BLaER1 treated with 17β-estradiol and CSF1 and Interleukin-3, amounts not matched to agents 10 nM and 100 nM (cell line): ENCODE measurements around the gene CSNK1G2.

Experiments
- H3K27ac ChIP-seq, 11 experiments: shearing (Covaris generic); formaldehyde crosslinking; 2 replicates each; pipeline ENCODE4 v1.8.1; 2022
- H3K27me3 ChIP-seq, 11 experiments: shearing (Covaris generic); formaldehyde crosslinking; 2 replicates each; pipeline ENCODE4 v1.8.1; 2022
- H3K36me3 ChIP-seq, 11 experiments: shearing (Covaris generic); formaldehyde crosslinking; 2 replicates each; pipeline ENCODE4 v1.8.1; 2022
- H3K4me1 ChIP-seq, 10 experiments: shearing (Covaris generic); formaldehyde crosslinking; 2 replicates each; pipeline ENCODE4 v1.8.1; 2022
- H3K4me2 ChIP-seq, 11 experiments: shearing (Covaris generic); formaldehyde crosslinking; 2 replicates each; pipeline ENCODE4 v1.8.1; 2022
- H3K4me3 ChIP-seq, 10 experiments: shearing (Covaris generic); formaldehyde crosslinking; 2 replicates each; pipeline ENCODE4 v1.8.1; 2022
- H3K9ac ChIP-seq, 11 experiments: shearing (Covaris generic); formaldehyde crosslinking; 2 replicates each; pipeline ENCODE4 v1.8.1; 2022
- H3K9me3 ChIP-seq, 11 experiments: shearing (Covaris generic); formaldehyde crosslinking; replicated peaks in 1 of 11; 2 replicates each; pipeline ENCODE4 v1.8.1; 2022
- H4K20me1 ChIP-seq, 11 experiments: shearing (Covaris generic); formaldehyde crosslinking; 2 replicates each; pipeline ENCODE4 v1.8.1; 2022
- Cebpa-rat ChIP-seq, 11 experiments: shearing (Covaris generic); IDR thresholded peaks; 2 replicates each; pipeline ENCODE4 v1.8.1; 2022

CSNK1G2 gene

DNA sequence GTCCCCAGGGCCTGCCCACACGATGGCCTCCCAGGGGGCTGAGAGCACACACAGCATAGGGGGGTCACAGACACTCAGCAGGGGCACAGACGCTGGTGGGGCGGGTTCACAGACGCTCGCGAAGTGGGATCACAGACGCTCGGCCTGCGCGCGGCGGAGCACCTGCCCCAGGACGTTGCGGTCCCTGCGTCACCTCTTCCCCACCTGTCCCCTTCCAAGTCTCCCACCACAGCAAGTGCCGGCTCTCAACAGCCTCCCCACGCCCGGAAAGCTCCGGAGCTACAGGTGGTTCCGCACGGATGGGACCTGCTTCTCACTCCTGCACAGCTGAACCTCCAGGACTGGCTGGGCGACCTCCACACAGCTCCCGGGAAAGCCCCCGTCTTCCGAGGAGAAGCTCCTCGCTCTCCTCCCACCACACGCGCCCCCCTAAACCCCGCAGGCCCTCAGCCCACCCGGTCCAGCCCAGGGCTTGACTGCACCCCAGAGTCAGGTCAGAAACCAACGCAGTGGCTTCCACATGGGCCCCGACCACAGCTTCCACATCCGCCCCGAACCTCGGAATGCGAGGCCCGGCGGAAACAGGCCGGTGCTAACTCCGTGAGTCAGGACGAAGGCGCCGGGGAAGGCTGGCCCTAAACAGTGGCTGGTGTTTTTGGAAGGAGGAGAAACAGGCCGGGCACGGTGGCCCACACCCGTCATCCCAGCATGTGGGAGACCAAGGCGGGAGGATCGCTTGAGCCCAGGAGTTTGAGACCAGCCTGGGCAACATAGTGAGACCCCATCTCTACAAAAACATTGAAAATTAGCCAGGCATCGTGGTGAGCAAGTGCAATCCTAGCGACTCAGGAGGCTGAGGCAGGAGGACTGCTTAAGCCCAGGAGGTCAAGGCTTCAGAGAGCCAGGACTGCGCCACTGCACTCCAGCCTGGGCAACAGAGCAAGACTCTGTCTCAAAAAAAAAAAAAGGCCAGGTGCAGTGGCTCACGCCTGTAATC is 58.0 kb downstream of the CSNK1G2 start:
- peaks cover 0 to 20% (median 16%) of the 10 kb centered on the region in 11 experiments; a peak in 14 of 22 replicates for H3K9me3 ChIP-seq
- H3K27ac ChIP-seq: no peak overlapping the region

DNA sequence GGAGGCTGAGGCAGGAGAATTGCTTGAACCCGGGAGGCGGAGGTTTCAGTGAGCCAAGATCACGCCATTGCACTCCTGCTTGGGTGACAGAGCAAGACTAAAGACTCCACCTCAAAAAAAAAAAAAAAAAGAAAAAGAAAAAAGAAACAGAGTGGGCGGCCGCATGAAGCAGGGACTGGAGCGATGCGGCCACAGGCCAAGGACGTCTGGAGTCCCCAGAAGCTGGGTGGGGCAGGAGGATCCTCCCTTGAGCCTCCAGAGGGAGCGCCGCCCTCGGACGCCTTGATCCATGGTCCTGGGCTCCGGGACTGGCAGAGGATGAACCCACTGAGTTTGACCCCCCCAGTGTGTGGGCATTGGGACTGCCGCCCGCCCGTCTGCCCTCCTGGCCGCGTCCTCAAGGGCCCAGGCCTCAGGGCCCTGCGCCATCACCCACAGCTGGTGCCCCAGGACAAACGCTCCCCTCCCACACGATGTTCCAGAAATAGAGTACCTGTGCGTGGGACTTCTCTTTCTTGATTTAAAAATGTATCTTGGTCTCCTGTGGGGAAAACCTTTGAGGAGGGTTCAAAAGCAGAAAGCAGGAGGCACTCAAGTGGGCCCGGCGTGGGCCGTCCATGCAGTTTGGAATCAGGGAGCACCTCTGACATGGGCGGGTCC is 59.0 kb downstream of the CSNK1G2 start:
- Histone ChIP-seq H3K4me1 (no peaks in the 10 kb centered on the region), H3K4me2 (no peak overlapping the region), H3K27me3 (no peaks in the 10 kb centered on the region), H3K4me3 (no peak overlapping the region), H3K27ac (no peak overlapping the region), H4K20me1 (peaks cover 13 to 57% (median 26%) of the 10 kb centered on the region in 11 experiments; a peak in 16 of 22 replicates), H3K36me3 (peaks cover 59 to 96% (median 82%) of the 10 kb centered on the region in 11 experiments), H3K9ac (0 out of 22 replicates have a peak overlapping the region, but pooled peaks of 1 of the 11 experiments have one; percentile 10), H3K9me3 (peaks cover 0 to 23% (median 16%) of the 10 kb centered on the region in 11 experiments; a peak in 14 of 22 replicates)
- TF ChIP-seq Cebpa-rat (IDR thresholded peaks at IDR 0.05): no peak

More for the DNA sequence above, 58.0 kb downstream of the CSNK1G2 start:
- Histone ChIP-seq H3K4me3 (no peak overlapping the region), H3K9ac (no peak overlapping the region), H3K4me1 (no peaks in the 10 kb centered on the region), H3K36me3 (peaks cover 59 to 98% (median 86%) of the 10 kb centered on the region in 11 experiments), H3K27me3 (no peaks in the 10 kb centered on the region), H3K4me2 (no peak overlapping the region), H4K20me1 (peaks cover 13 to 61% (median 26%) of the 10 kb centered on the region in 11 experiments; a peak in 16 of 22 replicates)
- no peak for TF ChIP-seq Cebpa-rat (IDR thresholded peaks at IDR 0.05)

DNA sequence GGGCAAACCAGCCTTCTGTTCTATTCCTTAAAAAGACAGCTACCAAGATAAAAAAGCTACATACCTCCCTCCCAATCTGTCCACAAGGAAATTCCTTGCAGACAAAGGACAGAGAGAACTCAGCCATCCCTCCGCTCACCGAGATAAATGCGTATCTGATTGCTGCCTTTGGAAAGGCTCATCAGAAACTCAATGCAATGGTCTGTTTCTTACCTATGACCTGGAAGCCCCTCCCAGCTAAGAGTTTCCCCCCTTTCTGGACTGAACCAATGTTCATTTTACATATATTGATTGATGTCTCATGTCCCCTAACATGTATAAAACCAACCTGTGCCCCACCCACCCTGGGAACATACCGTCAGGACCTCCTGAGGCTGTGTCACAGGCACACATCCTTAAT is 62.9 kb downstream of the CSNK1G2 start:
- Histone ChIP-seq H3K9ac (no peak overlapping the region), H3K4me3 (no peak overlapping the region), H3K27me3 (no peaks in the 10 kb centered on the region), H3K27ac (no peak overlapping the region), H3K9me3 (peaks cover 0 to 6% (median 0%) of the 10 kb centered on the region in 11 experiments; a peak in 1 of 22 replicates), H3K4me2 (no peak overlapping the region), H3K4me1 (peaks cover 0 to 19% (median 6%) of the 10 kb centered on the region in 10 experiments; a peak in 8 of 20 replicates), H3K36me3 (peaks cover 35 to 68% (median 50%) of the 10 kb centered on the region in 11 experiments), H4K20me1 (peaks cover 5 to 69% (median 29%) of the 10 kb centered on the region in 11 experiments; a peak in 16 of 22 replicates)
- TF ChIP-seq Cebpa-rat (IDR thresholded peaks at IDR 0.05): no peak

DNA sequence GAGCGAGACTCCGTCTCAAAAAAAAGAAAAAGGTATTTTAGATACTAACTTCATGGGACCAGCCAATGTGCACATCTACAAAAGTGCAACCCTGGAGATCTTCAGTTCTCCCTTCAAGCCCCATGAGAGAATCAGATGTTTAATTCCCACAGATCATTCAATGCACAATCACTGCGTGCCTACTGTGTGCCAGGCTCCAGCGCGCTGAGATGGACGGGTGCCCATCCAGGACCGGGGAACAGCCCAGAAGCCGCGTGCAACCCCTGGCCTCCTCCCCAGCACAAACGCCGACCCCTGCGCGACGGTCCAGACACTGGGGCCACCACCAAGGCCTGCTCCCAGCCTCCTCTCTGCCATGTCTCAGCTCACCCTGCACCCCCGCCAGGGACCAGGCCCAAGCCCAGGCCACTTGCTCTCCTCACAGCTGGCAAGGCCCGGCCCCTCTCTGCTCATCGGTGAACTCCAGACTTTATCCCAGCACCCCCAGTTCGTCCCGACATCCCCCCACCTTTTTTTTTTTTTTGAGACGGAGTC is 69.2 kb downstream of the CSNK1G2 start:
- H4K20me1 ChIP-seq: peaks cover 18 to 69% (median 36%) of the 10 kb centered on the region in 11 experiments; a peak in 19 of 22 replicates
- H3K27ac ChIP-seq: no peak overlapping the region
- H3K27me3 ChIP-seq: no peaks in the 10 kb centered on the region
- H3K4me3 ChIP-seq: no peak overlapping the region
- H3K4me1 ChIP-seq: peaks cover 0 to 31% (median 19%) of the 10 kb centered on the region in 10 experiments; a peak in 10 of 20 replicates
- TF ChIP-seq Cebpa-rat (IDR thresholded peaks at IDR 0.05): no peak
- H3K4me2 ChIP-seq: no peak overlapping the region
- H3K9ac ChIP-seq: no peak overlapping the region
- H3K9me3 ChIP-seq: peaks cover 0 to 19% (median 0%) of the 10 kb centered on the region in 11 experiments; a peak in 5 of 22 replicates
- peaks cover 0 to 34% (median 27%) of the 10 kb centered on the region in 11 experiments; a peak in 17 of 22 replicates for H3K36me3 ChIP-seq

DNA sequence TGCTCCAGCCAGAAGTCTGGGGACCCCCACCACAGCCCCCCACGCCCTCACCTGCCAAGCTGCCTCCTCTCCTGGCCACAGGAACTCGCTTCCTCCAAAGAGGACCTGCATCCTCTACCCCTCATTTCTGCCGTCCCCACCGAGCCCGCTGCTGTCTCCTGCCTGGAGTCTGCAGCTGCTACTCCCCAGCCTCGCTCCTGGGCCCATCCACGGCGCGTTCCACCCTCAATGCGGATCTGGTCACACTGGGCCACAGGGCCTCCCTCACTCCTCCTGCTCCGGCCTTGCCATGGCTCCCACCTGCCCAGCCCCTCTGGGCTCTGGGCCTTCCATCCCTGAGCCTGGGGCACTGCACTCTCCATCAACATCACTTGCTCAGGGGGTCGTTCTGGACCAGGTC is 70.2 kb downstream of the CSNK1G2 start:
- H3K4me3 ChIP-seq: no peak overlapping the region
- no peak overlapping the region for H3K27ac ChIP-seq
- peak overlapping the region in 1 of 11 experiments; percentile 3; a peak in 1 of 22 replicates for H3K9ac ChIP-seq

DNA sequence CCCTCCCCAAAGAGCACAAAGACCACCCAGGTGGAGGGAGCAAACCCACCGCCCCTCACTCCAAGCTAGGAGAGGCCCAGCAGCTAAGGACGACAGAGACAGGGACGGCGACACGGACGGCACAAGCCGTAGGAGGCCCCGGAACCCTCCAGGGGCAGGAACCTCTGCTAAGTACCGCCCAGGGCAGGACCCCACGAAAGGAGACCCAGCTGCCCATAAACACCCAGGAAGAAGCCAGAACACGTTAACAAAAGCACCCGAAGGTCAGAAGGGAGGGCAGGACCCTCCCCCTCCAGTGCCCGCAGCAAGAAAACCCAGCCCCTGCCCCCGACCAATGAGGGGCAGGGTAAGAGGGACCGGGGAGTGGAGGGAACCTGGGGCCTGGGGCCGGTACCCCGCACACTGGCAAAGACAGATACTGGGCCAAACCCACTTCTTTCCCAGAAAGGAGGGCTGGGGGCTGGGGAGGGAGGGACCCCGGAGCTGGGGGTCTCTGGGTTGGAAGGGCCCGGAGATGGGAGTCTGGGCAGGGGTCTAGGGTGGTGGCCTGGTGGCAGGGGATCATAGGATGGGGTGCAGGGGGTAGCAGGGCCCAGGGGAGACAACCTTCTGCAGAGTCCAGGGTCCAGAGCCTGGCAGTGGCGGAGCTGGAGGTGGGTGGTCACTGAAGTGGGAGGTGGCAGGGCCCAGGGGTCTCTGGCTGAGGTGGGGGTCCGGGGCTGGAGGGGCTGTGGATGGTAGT is 72.1 kb downstream of the CSNK1G2 start:
- peaks cover 8 to 45% (median 27%) of the 10 kb centered on the region in 11 experiments; a peak in 19 of 22 replicates for H4K20me1 ChIP-seq
- peak overlapping the region in 6 of 11 experiments; percentile 7 to 92 (median 82); a peak in 4 of 22 replicates for H3K4me2 ChIP-seq
- no peaks in the 10 kb centered on the region for H3K27me3 ChIP-seq
- H3K9ac ChIP-seq: peak overlapping the region in 1 of 11 experiments; percentile 27; a peak in 1 of 22 replicates
- H3K4me3 ChIP-seq: no peak overlapping the region
- H3K36me3 ChIP-seq: peaks cover 0 to 30% (median 24%) of the 10 kb centered on the region in 11 experiments; a peak in 17 of 22 replicates
- peaks cover 6 to 34% (median 18%) of the 10 kb centered on the region in 10 experiments; a peak in 18 of 20 replicates for H3K4me1 ChIP-seq
- no peak for TF ChIP-seq Cebpa-rat (IDR thresholded peaks at IDR 0.05)
- peaks cover 0 to 18% (median 0%) of the 10 kb centered on the region in 11 experiments; a peak in 5 of 22 replicates for H3K9me3 ChIP-seq
- H3K27ac ChIP-seq: no peak overlapping the region

More for the DNA sequence above, 70.2 kb downstream of the CSNK1G2 start:
- Histone ChIP-seq H3K4me1 (peaks cover 2 to 33% (median 18%) of the 10 kb centered on the region in 10 experiments; a peak in 18 of 20 replicates), H3K27me3 (no peaks in the 10 kb centered on the region), H3K36me3 (peaks cover 0 to 30% (median 24%) of the 10 kb centered on the region in 11 experiments; a peak in 17 of 22 replicates), H3K4me2 (no peak overlapping the region), H4K20me1 (peaks cover 13 to 64% (median 36%) of the 10 kb centered on the region in 11 experiments; a peak in 19 of 22 replicates), H3K9me3 (peaks cover 0 to 18% (median 0%) of the 10 kb centered on the region in 11 experiments; a peak in 5 of 22 replicates)
- TF ChIP-seq Cebpa-rat (IDR thresholded peaks at IDR 0.05): no peak

DNA sequence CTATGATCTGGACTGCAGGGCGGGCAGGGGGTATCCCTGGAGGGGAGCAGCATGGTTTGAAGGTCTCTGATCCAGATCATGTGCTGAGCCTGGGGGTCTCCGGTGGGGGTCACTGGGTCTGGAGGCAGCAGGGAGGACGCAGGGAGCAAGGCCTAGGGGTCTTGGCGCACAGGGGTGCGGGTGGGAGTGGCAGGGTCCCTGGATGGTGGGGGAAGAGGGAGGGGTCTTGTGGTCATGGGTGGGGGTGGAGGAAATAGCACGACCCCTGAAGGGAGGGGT is 72.7 kb downstream of the CSNK1G2 start:
- Histone ChIP-seq H3K4me1 (peaks cover 6 to 34% (median 18%) of the 10 kb centered on the region in 10 experiments; a peak in 18 of 20 replicates), H3K9me3 (peaks cover 0 to 18% (median 0%) of the 10 kb centered on the region in 11 experiments; a peak in 5 of 22 replicates), H4K20me1 (peaks cover 8 to 40% (median 24%) of the 10 kb centered on the region in 11 experiments; a peak in 19 of 22 replicates), H3K9ac (peak overlapping the region in 1 of 11 experiments; percentile 27; a peak in 1 of 22 replicates), H3K36me3 (peaks cover 0 to 30% (median 24%) of the 10 kb centered on the region in 11 experiments; a peak in 17 of 22 replicates), H3K27ac (no peak overlapping the region), H3K4me2 (peak overlapping the region in 9 of 11 experiments; percentile 75 to 92 (median 83); a peak in 11 of 22 replicates), H3K4me3 (no peak overlapping the region), H3K27me3 (no peaks in the 10 kb centered on the region)
- TF ChIP-seq Cebpa-rat (IDR thresholded peaks at IDR 0.05): no peak
